MM.1S (cell line): Measurements from ENCODE around the gene QPCT.

Experiments used
- EZH2 ChIP-seq: fragments of 300-600 bp; sonication (generic); optimal IDR thresholded peaks from 2 replicates; pipeline ENCODE3; 2017; ENCODE audit warnings: low read depth, mild to moderate bottlenecking, antibody characterized with exemption, low read length, mixed read lengths
- TF ChIP-seq, protein P1 (sequence below): fragments of 300-600 bp; sonication (generic); IDR thresholded peaks from 2 replicates; pipeline ENCODE4 v1.5.1; 2016; ENCODE audit warnings: antibody characterized with exemption, low read length, mixed read lengths

DNA sequence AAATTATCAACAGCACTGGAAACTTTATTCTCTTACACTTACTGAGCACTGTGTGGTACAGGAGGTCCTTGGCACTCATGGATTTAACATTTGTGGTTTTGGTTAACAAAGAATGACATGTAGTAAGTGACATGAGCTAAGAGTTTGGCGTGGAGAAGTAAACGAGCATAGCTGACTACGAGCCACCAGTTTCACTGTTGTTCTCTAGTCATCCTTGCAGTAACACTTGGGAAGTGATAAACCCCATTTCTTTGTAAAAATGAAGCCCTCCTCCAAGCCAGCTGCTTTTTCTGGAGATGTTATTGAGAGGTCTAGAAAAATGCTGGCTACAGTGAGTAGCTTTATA lies 32.7 kb downstream of the QPCT start:
- TF ChIP-seq, protein P1, sequence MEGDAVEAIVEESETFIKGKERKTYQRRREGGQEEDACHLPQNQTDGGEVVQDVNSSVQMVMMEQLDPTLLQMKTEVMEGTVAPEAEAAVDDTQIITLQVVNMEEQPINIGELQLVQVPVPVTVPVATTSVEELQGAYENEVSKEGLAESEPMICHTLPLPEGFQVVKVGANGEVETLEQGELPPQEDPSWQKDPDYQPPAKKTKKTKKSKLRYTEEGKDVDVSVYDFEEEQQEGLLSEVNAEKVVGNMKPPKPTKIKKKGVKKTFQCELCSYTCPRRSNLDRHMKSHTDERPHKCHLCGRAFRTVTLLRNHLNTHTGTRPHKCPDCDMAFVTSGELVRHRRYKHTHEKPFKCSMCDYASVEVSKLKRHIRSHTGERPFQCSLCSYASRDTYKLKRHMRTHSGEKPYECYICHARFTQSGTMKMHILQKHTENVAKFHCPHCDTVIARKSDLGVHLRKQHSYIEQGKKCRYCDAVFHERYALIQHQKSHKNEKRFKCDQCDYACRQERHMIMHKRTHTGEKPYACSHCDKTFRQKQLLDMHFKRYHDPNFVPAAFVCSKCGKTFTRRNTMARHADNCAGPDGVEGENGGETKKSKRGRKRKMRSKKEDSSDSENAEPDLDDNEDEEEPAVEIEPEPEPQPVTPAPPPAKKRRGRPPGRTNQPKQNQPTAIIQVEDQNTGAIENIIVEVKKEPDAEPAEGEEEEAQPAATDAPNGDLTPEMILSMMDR, result no peak
- no peak for TF ChIP-seq EZH2
